Measurements from ENCODE around the gene ACAA1. TPM values are rescaled to one million over a fixed set of nuclear protein-coding genes. Genes with fewer than 3 reads are reported as not detected.
A peak's percentile ranks its signal among the peaks of the same experiment; 100 is the strongest.
"Not testable (repeated sequence)": the region's sequence is repeated elsewhere in the genome, so short reads cannot be mapped to it uniquely, and the experiment has no call there.

ACAA1 gene
- total and polyA plus RNA-seq, 4 donors: 39.3 to 69.2 (median 56.6) TPM

DNA sequence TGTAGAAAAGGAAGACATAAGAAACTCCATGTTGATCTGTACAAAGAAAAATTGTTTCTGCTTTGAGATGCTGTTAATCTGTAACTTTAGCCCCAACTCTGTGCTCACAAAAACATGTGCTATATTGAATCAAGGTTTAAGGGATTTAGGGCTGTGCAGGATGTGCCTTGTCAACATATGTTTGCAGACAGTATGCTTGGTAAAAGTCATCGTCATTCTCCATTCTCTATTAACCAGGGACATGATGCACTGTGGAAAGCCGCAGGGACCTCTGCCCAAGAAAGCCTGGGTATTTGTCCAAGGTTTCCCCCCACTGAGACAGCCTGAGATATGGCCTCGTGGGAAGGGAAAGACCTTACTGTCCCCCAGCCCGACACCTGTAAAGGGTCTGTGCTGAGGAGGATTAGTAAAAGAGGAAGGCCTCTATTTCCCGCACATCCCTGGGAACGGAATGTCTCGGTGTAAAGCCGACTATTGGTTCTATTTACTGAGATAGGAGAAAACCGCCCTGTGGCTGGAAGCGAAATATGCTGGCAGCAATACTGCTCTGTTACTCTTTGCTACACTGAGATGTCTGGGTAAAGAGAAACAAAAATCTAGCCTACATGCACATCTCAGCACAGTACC lies 2.3 kb downstream of the ACAA1 start:
- not testable (repeated sequence) for ATAC-seq (ENCODE audit: low FRiP score); DNase-seq; H3K4me3 ChIP-seq (ENCODE audit: low read length in 2 of 2); H3K27ac ChIP-seq (ENCODE audit: low read depth in 1 of 2, low read length in 2 of 2); H3K27me3 ChIP-seq (ENCODE audit: control insufficient read depth in 1 of 2, insufficient read depth in 2 of 2, low read length in 1 of 2); H3K9me3 ChIP-seq (ENCODE audit: control insufficient read depth, low read length); H3K36me3 ChIP-seq (ENCODE audit: control insufficient read depth in 1 of 2, insufficient read depth in 2 of 2, low read length in 1 of 2); H3K4me1 ChIP-seq (ENCODE audit: control insufficient read depth in 1 of 2, insufficient read depth in 2 of 2, low read length in 2 of 2)
- WGBS, 2 donors: 87 to 90% methylated on average over 10 of the region's 10 CpGs
- intact Hi-C loops (cut with DNase I): loop anchor here in 1 of 2 donors (5.0 kb wide), 2 partner anchors 113 to 318 kb away; partner anchors contain the start of gene ACVR2B

DNA sequence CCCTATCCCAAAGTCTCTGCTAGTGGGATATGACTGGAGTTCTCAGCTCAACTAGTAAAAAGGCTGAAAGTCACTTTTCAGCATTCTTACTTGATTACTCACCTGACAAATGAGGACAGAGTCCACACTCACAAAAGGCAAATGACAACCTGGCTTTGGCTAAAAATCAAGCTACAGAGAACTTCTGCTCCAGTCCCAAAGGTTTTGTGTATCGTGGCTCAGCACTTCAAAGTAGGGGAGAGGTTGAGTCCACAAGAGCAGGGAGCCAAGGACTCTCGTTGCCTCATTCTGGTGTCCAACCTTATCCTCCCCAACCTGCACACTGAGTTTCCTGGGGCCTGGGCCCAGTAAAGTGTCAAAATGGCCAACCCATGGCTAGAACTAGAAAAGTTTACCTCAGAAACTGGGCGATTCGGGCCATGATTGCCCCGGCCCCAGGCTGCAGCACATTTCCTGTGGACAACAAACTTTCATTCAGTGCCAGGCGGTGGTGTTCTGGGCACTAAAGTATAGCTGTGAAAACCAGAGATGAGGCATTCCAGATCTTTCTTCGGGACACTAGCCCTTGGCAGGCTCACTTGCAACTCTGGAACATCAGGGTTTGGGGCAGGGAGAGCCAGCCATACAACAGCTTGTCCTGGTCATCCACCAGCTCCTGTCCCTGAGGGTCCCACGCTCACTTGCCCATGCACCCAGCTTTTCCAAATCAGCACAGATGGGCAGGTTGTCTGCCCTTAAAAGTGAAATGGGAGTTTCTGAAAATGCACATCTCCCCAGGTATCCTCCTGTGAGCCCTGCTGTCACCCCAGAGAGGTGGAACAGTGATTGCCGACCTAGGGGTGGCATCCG lies 3.1 kb downstream of the ACAA1 start:
- no peak overlapping the region for H3K27ac ChIP-seq (ENCODE audit: low read depth in 1 of 2, low read length in 2 of 2)
- no peaks in the 10 kb centered on the region for H3K4me1 ChIP-seq (ENCODE audit: control insufficient read depth in 1 of 2, insufficient read depth in 2 of 2, low read length in 2 of 2)
- no peaks in the 10 kb centered on the region for H3K9me3 ChIP-seq (ENCODE audit: control insufficient read depth, low read length)
- ATAC-seq (ENCODE audit: low FRiP score): no peak
- DNase-seq: no peak
- peaks cover 0 to 2% of the 10 kb centered on the region in 2 donors for H3K36me3 ChIP-seq (ENCODE audit: control insufficient read depth in 1 of 2, insufficient read depth in 2 of 2, low read length in 1 of 2)
- H3K27me3 ChIP-seq (ENCODE audit: control insufficient read depth in 1 of 2, insufficient read depth in 2 of 2, low read length in 1 of 2): no peaks in the 10 kb centered on the region
- 88 to 90% methylated on average over 10 of the region's 10 CpGs for WGBS, 2 donors
- no peak overlapping the region for H3K4me3 ChIP-seq (ENCODE audit: low read length in 2 of 2)
- intact Hi-C loops (cut with DNase I): no loop called here

DNA sequence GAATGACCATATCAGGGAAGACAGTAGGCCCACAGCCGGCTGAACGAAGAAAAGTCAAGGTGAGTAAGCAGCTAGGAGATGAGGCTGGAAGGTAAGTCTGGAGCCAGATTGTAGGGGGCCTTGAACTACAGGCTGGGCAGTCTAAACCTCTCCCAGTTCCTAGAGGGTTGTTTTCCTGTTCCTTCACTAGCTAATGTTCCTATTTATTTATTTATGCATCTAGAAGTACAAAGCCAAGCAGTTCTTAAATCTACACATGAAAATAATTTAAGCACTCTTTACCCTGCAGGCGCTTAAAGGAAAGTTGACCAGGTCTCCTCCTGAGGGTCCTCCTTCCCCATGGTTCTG lies 3.7 kb downstream of the ACAA1 start:
- Histone ChIP-seq H3K27me3 (ENCODE audit: control insufficient read depth in 1 of 2, insufficient read depth in 2 of 2, low read length in 1 of 2) (no peaks in the 10 kb centered on the region), H3K4me3 (ENCODE audit: low read length in 2 of 2) (no peak overlapping the region), H3K27ac (ENCODE audit: low read depth in 1 of 2, low read length in 2 of 2) (no peak overlapping the region), H3K9me3 (ENCODE audit: control insufficient read depth, low read length) (no peaks in the 10 kb centered on the region), H3K36me3 (ENCODE audit: control insufficient read depth in 1 of 2, insufficient read depth in 2 of 2, low read length in 1 of 2) (peaks cover 0 to 2% of the 10 kb centered on the region in 2 donors), H3K4me1 (ENCODE audit: control insufficient read depth in 1 of 2, insufficient read depth in 2 of 2, low read length in 2 of 2) (no peaks in the 10 kb centered on the region)
- intact Hi-C loops (cut with DNase I): no loop called here
- ATAC-seq (ENCODE audit: low FRiP score): no peak
- DNase-seq: no peak
- 89 to 94% methylated on average over 3 of the region's 3 CpGs for WGBS, 2 donors

DNA sequence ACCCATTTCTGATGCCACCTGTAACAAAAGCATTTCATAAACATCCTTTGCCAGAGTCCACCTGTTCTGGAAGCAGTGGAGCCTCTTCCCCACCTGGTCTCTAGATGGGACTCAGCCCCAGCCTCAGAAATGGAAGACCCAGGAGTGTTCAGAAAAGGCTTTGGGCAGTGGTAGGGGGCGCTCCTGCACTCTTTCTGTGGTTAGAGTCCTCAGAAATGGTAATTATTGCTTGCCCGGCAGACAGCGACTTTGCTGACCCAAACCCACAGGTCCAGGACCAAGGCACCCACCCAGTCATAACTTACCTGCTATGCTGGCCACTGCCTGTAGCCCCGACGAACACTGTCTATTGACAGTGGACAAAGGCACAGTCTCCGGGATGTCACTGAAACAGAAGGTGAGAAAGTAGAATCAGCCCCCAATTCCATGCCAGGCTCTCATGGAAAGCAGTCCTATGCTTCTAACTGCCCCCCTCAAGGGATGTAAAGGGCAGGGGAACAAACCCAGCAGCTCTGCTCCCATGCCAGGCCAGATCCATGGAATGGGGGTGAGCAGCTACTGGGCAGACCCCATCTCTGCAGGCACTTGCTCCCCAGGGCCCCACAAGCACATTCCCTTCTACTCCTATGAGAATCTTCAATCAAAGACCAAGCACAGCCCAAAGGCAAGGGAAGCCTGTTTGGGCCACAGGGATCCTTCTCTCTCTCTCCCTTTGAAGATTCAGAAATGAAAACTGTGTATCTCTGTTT lies 5.1 kb downstream of the ACAA1 start:
- Histone ChIP-seq H3K4me3 (ENCODE audit: low read length in 2 of 2) (no peak overlapping the region), H3K27me3 (ENCODE audit: control insufficient read depth in 1 of 2, insufficient read depth in 2 of 2, low read length in 1 of 2) (no peaks in the 10 kb centered on the region), H3K27ac (ENCODE audit: low read depth in 1 of 2, low read length in 2 of 2) (no peak overlapping the region), H3K9me3 (ENCODE audit: control insufficient read depth, low read length) (no peaks in the 10 kb centered on the region), H3K36me3 (ENCODE audit: control insufficient read depth in 1 of 2, insufficient read depth in 2 of 2, low read length in 1 of 2) (peaks cover 0 to 6% of the 10 kb centered on the region in 2 donors), H3K4me1 (ENCODE audit: control insufficient read depth in 1 of 2, insufficient read depth in 2 of 2, low read length in 2 of 2) (no peaks in the 10 kb centered on the region)
- 59 to 63% methylated on average over 6 of the region's 6 CpGs for WGBS, 2 donors
- intact Hi-C loops (cut with DNase I): no loop called here
- DNase-seq (peak in 1 of 2 donors; percentile 60), ATAC-seq (ENCODE audit: low FRiP score) (no peak)

DNA sequence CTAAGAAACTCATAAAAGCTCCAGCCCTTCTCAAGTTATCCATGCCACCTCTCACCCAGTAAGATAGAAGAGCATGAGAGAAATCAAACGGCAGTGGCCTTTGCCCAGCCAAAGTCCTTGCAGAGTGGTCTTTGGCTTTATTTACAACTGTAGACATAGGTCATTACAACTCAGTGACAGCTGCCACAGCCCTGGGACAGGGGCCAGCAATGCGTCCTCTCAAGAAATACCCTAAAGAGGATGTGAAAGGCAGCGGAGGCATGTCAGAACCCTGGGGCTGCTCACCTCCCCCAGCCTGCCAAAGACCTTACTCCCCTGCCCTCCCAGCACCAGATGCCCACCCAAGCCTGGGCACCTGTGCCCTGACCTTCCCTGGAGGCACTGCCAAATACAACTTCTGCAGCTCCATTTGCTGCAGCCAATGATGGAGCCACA lies 6.3 kb downstream of the ACAA1 start:
- Histone ChIP-seq H3K36me3 (ENCODE audit: control insufficient read depth in 1 of 2, insufficient read depth in 2 of 2, low read length in 1 of 2) (peaks cover 0 to 13% of the 10 kb centered on the region in 2 donors), H3K9me3 (ENCODE audit: control insufficient read depth, low read length) (no peaks in the 10 kb centered on the region), H3K4me3 (ENCODE audit: low read length in 2 of 2) (no peak overlapping the region), H3K27me3 (ENCODE audit: control insufficient read depth in 1 of 2, insufficient read depth in 2 of 2, low read length in 1 of 2) (no peaks in the 10 kb centered on the region), H3K27ac (ENCODE audit: low read depth in 1 of 2, low read length in 2 of 2) (no peak overlapping the region), H3K4me1 (ENCODE audit: control insufficient read depth in 1 of 2, insufficient read depth in 2 of 2, low read length in 2 of 2) (no peaks in the 10 kb centered on the region)
- intact Hi-C loops (cut with DNase I): no loop called here
- DNase-seq (no peak), ATAC-seq (ENCODE audit: low FRiP score) (no peak)
- WGBS, 2 donors: 75 to 80% methylated on average over 3 of the region's 3 CpGs

DNA sequence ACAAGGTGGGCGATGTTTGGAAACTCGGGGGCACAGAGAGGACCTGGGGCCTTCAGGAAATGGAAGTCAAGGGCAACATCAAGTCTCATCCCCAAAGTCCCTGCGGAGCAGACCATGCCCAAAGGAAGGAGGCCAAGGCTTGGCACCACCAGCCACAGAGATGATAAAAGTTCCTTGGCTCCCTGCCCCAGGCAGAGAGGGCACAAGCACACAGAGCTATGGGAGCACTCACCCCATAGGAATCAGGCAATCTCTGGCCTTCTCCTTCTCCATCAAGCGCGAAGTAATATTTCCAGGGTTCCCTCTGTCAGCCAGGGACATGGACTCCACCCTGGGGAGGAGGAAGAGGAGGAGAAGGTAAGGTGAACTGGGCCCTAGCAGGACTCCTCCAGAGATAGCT lies 7.9 kb downstream of the ACAA1 start:
- H3K36me3 ChIP-seq (ENCODE audit: control insufficient read depth in 1 of 2, insufficient read depth in 2 of 2, low read length in 1 of 2): peaks cover 0 to 17% of the 10 kb centered on the region in 2 donors
- intact Hi-C loops (cut with DNase I): no loop called here
- no peaks in the 10 kb centered on the region for H3K4me1 ChIP-seq (ENCODE audit: control insufficient read depth in 1 of 2, insufficient read depth in 2 of 2, low read length in 2 of 2)
- H3K4me3 ChIP-seq (ENCODE audit: low read length in 2 of 2): no peak overlapping the region
- ATAC-seq (ENCODE audit: low FRiP score): no peak
- 83 to 86% methylated on average over 4 to 5 of the region's 5 CpGs for WGBS, 2 donors
- H3K27me3 ChIP-seq (ENCODE audit: control insufficient read depth in 1 of 2, insufficient read depth in 2 of 2, low read length in 1 of 2): no peaks in the 10 kb centered on the region
- no peak for DNase-seq
- no peaks in the 10 kb centered on the region for H3K9me3 ChIP-seq (ENCODE audit: control insufficient read depth, low read length)
- no peak overlapping the region for H3K27ac ChIP-seq (ENCODE audit: low read depth in 1 of 2, low read length in 2 of 2)

DNA sequence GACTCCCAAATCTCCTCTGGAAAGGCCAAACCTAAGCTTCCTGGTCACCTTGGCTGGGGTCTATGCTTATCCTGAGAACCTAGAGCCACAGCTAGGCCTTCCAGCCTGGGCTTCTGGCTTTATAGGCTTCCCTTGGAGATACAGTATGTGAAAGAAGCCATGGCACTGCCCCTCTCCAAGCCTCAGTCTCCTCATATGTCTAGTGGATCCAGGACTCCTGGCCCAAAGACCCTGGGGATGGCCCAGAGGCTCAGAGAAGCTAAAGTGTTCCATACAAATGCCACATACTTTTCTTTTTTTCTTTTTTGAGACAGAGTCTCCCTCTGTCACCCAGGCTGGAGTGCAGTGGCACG lies 8.6 kb downstream of the ACAA1 start:
- no peak overlapping the region for H3K4me3 ChIP-seq (ENCODE audit: low read length in 2 of 2)
- H3K9me3 ChIP-seq (ENCODE audit: control insufficient read depth, low read length): no peaks in the 10 kb centered on the region
- peaks cover 0 to 17% of the 10 kb centered on the region in 2 donors for H3K36me3 ChIP-seq (ENCODE audit: control insufficient read depth in 1 of 2, insufficient read depth in 2 of 2, low read length in 1 of 2)
- intact Hi-C loops (cut with DNase I): no loop called here
- ATAC-seq (ENCODE audit: low FRiP score) (no peak), DNase-seq (no peak)
- no peak overlapping the region for H3K27ac ChIP-seq (ENCODE audit: low read depth in 1 of 2, low read length in 2 of 2)
- no peaks in the 10 kb centered on the region for H3K27me3 ChIP-seq (ENCODE audit: control insufficient read depth in 1 of 2, insufficient read depth in 2 of 2, low read length in 1 of 2)
- H3K4me1 ChIP-seq (ENCODE audit: control insufficient read depth in 1 of 2, insufficient read depth in 2 of 2, low read length in 2 of 2): no peaks in the 10 kb centered on the region
- 88 to 93% methylated on average over 1 of the region's 1 CpG for WGBS, 2 donors

DNA sequence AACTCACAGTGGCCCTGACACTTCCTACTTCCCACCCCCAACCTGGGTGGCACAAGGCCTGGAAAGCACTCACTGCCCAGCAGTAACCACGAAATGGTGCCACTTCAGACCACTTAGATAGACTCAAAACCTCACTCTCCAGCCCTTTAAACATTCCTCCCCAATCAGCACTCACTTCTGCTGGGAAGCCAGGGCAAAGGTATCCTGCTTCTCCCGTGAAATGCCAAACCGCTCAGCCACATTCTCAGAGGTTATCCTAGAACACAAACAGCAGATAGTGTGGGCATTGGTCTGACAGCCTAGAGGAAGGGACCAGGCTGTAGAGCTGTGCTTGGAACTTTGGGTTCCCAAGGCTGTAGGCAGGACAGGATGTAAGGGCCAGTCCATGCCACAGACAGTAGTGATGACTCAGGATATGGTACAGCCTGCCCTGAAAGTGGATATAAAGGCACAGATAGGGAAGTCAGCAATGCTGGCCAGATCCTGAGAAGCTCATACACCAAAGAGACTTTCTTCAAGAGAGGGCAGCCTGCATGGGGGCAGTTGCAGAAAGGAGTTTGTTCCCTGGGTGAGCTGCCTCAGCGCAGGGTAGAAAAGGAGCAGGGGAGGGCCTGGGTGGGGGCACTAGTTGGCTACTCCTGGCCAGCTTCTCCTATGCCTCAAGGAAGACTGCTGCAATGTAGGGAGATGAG lies 9.2 kb downstream of the ACAA1 start:
- intact Hi-C loops (cut with DNase I): no loop called here
- H3K4me1 ChIP-seq (ENCODE audit: control insufficient read depth in 1 of 2, insufficient read depth in 2 of 2, low read length in 2 of 2): no peaks in the 10 kb centered on the region
- no peak overlapping the region for H3K27ac ChIP-seq (ENCODE audit: low read depth in 1 of 2, low read length in 2 of 2)
- no peak overlapping the region for H3K4me3 ChIP-seq (ENCODE audit: low read length in 2 of 2)
- no peak for DNase-seq
- 95 to 97% methylated on average over 4 of the region's 4 CpGs for WGBS, 2 donors
- no peaks in the 10 kb centered on the region for H3K27me3 ChIP-seq (ENCODE audit: control insufficient read depth in 1 of 2, insufficient read depth in 2 of 2, low read length in 1 of 2)
- ATAC-seq (ENCODE audit: low FRiP score): no peak
- H3K36me3 ChIP-seq (ENCODE audit: control insufficient read depth in 1 of 2, insufficient read depth in 2 of 2, low read length in 1 of 2): peaks cover 0 to 17% of the 10 kb centered on the region in 2 donors
- no peaks in the 10 kb centered on the region for H3K9me3 ChIP-seq (ENCODE audit: control insufficient read depth, low read length)
